ENCODE measurements around the gene ATOSB. TPM values are rescaled to one million over a fixed set of nuclear protein-coding genes. Genes with fewer than 3 reads are reported as not detected.
A peak's percentile ranks its signal among the peaks of the same experiment; 100 is the strongest.

The ATOSB gene
- total and polyA plus RNA-seq, 10 donors: 8.7 to 45.0 (median 33.5) TPM

DNA sequence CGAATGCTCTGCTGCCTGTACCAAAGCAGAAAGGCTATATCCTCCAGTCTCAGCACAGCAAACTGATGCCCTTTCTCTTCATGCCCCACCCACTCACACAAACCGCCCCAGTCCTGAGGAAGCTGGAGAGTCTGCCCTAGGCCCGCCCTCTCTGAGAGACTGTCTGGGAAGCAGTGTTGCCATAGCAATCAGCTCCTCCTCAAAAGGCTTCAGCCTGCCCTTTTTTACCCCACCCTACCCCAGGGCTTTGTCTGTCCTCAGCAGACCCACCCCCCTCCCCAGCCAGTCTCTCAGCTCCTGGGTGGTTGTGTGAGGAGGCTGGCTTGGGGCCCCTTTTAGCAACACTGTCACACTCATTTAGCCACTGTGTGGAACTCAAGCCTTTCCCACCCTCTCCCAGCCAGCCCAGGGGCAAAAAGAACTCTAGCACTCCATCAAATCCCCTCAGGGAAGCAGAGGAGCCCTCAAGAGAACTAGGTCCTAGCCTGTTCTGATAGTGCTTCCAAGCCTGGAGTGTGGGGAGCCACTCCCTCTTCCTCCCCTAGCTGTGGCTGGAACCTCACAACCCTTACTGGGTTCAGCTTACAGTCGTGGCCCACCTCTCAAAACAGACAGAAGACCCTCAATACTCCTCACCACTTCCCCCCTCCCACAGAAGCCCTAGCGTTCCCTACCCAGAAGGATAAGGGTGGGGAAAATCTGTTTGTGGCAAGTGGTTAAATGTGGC is 1.4 kb downstream of the ATOSB start:
- peak; percentile 91 for DNase-seq
- Histone ChIP-seq H3K4me1 (peaks cover 39 to 81% (median 69%) of the 10 kb centered on the region in 6 donors), H3K27me3 (replicated peaks in 1 of 7) (no peaks in the 10 kb centered on the region), H3K27ac (peak overlapping the region; percentile 72 to 96 (median 88)), H3K36me3 (peaks cover 0 to 7% (median 0%) of the 10 kb centered on the region in 6 donors), H3K9me3 (no peaks in the 10 kb centered on the region), H3K4me3 (peak overlapping the region; percentile 56 to 88 (median 65))
- WGBS, 5 donors: 2 to 12% (median 9%) methylated on average over 4 to 5 of the region's 5 CpGs
- TF ChIP-seq POLR2AphosphoS5 (IDR thresholded peaks at IDR 0.05): peak in 2 of 3 donors; percentile 33 to 34
- no peak for TF ChIP-seq POLR2A (IDR thresholded peaks at IDR 0.05)
- TF ChIP-seq, protein P1, sequence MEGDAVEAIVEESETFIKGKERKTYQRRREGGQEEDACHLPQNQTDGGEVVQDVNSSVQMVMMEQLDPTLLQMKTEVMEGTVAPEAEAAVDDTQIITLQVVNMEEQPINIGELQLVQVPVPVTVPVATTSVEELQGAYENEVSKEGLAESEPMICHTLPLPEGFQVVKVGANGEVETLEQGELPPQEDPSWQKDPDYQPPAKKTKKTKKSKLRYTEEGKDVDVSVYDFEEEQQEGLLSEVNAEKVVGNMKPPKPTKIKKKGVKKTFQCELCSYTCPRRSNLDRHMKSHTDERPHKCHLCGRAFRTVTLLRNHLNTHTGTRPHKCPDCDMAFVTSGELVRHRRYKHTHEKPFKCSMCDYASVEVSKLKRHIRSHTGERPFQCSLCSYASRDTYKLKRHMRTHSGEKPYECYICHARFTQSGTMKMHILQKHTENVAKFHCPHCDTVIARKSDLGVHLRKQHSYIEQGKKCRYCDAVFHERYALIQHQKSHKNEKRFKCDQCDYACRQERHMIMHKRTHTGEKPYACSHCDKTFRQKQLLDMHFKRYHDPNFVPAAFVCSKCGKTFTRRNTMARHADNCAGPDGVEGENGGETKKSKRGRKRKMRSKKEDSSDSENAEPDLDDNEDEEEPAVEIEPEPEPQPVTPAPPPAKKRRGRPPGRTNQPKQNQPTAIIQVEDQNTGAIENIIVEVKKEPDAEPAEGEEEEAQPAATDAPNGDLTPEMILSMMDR (IDR thresholded peaks at IDR 0.05 in 8 of 11, conservative IDR thresholded peaks at IDR 0.05 in 3 of 11): no peak
- intact Hi-C loops (cut with DNase I; ENCODE audit: low total_unique reads): no loop called here

DNA sequence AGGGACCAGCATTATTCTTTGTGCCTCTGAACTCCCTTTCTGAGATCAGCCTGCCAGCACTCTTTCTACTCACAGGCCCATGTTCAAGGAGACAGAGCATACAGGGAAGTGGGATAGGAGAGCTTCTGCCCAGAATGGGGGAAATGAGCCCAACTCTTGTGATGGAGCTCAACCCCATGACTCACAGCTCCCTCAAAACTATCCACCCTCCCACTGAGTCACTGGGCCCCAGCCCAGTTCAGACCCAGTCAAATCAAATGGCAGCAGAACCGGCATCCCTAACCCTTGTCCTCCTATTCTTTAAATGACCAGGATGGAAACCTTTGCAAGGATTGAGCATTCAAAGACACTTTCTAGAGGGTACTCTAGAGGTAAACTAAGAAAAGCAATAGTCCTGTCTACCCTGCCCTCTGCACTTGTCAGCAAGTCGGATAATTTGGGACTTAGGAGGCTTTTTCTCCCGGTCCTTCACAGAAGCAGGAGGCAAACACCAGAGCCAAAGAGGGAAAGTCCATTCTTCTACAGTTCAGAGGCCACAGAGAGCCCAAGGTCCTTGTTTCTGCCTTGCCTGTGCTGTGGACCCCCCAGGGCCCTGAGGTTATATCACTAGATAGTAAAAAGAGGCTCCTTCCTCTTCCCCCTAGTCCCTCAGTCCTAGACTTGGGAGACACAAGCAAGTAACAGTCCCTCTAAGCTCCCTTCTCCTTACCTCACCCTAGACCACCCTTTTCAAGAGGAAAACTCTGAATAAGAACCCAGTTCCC is 3.2 kb downstream of the ATOSB start:
- Histone ChIP-seq H3K27ac (peak overlapping the region; percentile 15 to 96 (median 88)), H3K27me3 (replicated peaks in 1 of 7) (no peaks in the 10 kb centered on the region), H3K4me3 (peak overlapping the region in 5 of 8 donors; percentile 59 to 81 (median 68)), H3K9me3 (no peaks in the 10 kb centered on the region), H3K36me3 (peaks cover 0 to 25% (median 13%) of the 10 kb centered on the region in 6 donors), H3K4me1 (peaks cover 39 to 89% (median 73%) of the 10 kb centered on the region in 6 donors)
- no peak for DNase-seq
- intact Hi-C loops (cut with DNase I; ENCODE audit: low total_unique reads): no loop called here
- TF ChIP-seq POLR2AphosphoS5 (IDR thresholded peaks at IDR 0.05) (no peak), POLR2A (IDR thresholded peaks at IDR 0.05) (no peak)
- TF ChIP-seq, protein P1 (IDR thresholded peaks at IDR 0.05 in 8 of 11, conservative IDR thresholded peaks at IDR 0.05 in 3 of 11): no peak
- WGBS, 5 donors: 79 to 85% (median 82%) methylated on average over 3 of the region's 3 CpGs

DNA sequence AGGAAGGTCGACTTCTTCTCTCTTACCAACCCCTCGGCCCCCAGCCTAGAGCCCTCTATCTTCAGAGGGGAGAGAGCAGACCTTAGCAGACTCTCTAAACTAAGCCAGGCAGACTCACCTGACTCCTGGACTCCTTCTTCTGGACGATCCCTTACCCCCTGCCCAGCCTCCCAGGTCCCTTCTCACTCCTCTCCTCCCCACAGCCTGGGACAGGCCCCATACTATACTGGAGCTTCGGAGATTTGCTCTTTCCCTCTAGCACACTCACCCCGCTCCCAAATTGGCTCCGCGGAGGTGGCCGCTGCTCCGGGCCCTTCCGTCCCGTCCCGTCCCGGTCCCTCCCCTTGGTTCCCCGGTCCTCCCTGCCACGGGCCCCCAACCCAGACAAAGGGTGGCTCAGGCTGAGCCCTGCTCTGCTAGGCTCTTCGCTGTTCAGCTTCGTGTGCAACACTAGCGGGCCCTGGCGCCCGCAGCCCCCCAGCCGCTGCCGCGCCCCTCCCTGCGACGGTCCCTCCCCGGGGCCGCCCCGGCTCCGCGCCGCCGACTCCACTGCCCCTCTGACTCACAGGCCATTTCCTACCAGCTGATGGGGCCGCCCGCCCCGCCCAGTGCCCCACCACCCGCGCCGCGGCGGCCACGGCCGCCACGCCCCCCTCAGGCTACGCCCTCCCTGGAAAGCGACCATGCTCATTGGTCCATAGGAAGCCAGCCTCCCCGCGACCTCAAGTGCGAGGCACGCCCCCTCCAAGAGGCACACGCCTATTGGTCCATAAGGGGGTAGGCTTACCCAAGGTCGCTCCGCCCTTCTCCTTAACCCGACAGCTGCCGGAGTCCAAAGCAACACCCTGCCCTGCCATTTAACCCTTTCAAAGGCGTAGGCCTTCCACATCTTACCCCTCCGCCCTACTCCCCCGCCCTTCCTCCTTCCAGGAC is 4.4 kb downstream of the ATOSB start:
- peaks cover 0 to 37% (median 24%) of the 10 kb centered on the region in 6 donors for H3K36me3 ChIP-seq
- peaks cover 31 to 77% (median 62%) of the 10 kb centered on the region in 6 donors for H3K4me1 ChIP-seq
- intact Hi-C loops (cut with DNase I; ENCODE audit: low total_unique reads): no loop called here
- no peaks in the 10 kb centered on the region for H3K9me3 ChIP-seq
- 2 to 3% (median 2%) methylated on average over 29 to 57 of the region's 57 CpGs for WGBS, 5 donors
- H3K27me3 ChIP-seq (replicated peaks in 1 of 7): no peaks in the 10 kb centered on the region
- peak overlapping the region; percentile 55 to 81 (median 67) for H3K4me3 ChIP-seq
- TF ChIP-seq POLR2AphosphoS5 (IDR thresholded peaks at IDR 0.05) (peak; percentile 52 to 81 (median 79)), POLR2A (IDR thresholded peaks at IDR 0.05) (peak in 1 of 3 donors; percentile 33)
- TF ChIP-seq, protein P1 (IDR thresholded peaks at IDR 0.05 in 8 of 11, conservative IDR thresholded peaks at IDR 0.05 in 3 of 11): peak in 1 of 11 experiments; percentile 42
- peak; percentile 99 for DNase-seq
- H3K27ac ChIP-seq: peak overlapping the region; percentile 76 to 96 (median 88)
